ENCODE data around the gene PAQR7. TPM values are rescaled to one million over a fixed set of nuclear protein-coding genes. Genes with fewer than 3 reads are reported as not detected.
A peak's percentile ranks its signal among the peaks of the same experiment; 100 is the strongest.
"Not testable (repeated sequence)": the region's sequence is repeated elsewhere in the genome, so short reads cannot be mapped to it uniquely, and the experiment has no call there.

The PAQR7 gene
- total RNA-seq, 2 experiments from 2014 or later = 0.22 to 1.3 TPM

DNA sequence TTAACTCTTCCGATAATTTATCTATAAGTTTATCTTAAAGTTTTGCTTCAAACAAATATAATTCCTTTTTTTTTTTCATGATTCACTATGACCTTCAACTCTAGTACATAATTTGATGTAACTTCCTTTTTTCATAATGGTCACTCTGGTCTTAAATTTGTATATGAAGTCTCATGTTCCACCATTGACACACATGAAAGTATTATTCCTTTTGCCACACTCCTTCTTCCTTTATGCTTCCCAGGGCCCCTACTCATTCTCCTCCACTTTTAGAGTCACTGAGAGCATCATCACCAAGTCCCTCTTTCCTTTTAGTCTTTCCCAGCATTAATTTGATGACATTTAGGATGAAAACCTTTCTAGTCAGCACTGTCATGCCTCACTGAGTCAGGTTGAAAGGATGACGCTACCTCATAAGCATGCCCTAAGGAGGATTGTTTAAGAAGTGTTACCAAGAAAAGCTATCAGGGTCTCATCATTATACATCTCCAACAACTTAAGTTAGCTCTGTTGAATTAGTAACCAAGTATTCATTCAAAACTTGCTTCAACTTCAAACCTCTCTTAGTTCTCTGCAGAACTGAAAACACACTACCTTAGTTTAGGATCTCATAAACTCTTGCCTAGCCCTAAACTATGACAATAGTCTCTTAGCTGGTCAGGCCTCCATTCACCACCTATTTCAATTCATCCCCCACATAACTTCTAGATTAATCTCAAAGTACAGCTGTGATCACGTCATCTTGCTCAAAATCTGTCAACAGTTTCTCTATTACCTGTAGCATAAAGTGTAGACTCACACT lies 30.8 kb downstream of the PAQR7 start:
- Histone ChIP-seq H3K9me3 (ENCODE audit: low read length) (no peaks in the 10 kb centered on the region), H3K27ac (ENCODE audit: low read depth, low read length, poor library complexity, severe bottlenecking) (peak overlapping the region; percentile 22), H3K4me3 (ENCODE audit: low read depth, low read length, poor library complexity, severe bottlenecking) (no peak overlapping the region), H3K4me1 (ENCODE audit: insufficient read depth, low read length, poor library complexity, severe bottlenecking) (peaks cover 20% of the 10 kb centered on the region), H3K4me2 (ENCODE audit: low read length) (peak overlapping the region; percentile 55), H3K79me2 (ENCODE audit: insufficient read depth, low read depth, low read length) (peaks cover 43% of the 10 kb centered on the region), H4K20me1 (ENCODE audit: insufficient read depth, low read length) (peaks cover 15% of the 10 kb centered on the region), H3K36me3 (ENCODE audit: insufficient read depth, low read length) (peaks cover 8% of the 10 kb centered on the region; the same call in 1 of the 2 replicates), H3K9me2 (ENCODE audit: insufficient read depth, low read length) (no peaks in the 10 kb centered on the region), H2AFZ (ENCODE audit: low read length) (no peak overlapping the region)
- POLR2A ChIA-PET = interaction anchor here (0.6 to 1.3 kb wide), 7 partner anchors 11 to 180 kb away, joined by 3 to 6 read pairs (median 4); partner anchors contain the start of genes PAFAH2 and PAQR7
- intact Hi-C loops (cut with micrococcal nuclease; ENCODE audit: unreplicated experiment) = no loop called here
- CTCF ChIA-PET (ENCODE audit: unreplicated experiment) = interaction anchor here (1.3 kb wide), 1 partner anchor 153 kb away, joined by 3 read pairs; the partner anchor contains the start of gene PAFAH2
- no peak for TF ChIP-seq EZH2phosphoT487 (IDR thresholded peaks at IDR 0.05; ENCODE audit: borderline replicate concordance, low read depth, low read length)
- TF ChIP-seq, protein P1, sequence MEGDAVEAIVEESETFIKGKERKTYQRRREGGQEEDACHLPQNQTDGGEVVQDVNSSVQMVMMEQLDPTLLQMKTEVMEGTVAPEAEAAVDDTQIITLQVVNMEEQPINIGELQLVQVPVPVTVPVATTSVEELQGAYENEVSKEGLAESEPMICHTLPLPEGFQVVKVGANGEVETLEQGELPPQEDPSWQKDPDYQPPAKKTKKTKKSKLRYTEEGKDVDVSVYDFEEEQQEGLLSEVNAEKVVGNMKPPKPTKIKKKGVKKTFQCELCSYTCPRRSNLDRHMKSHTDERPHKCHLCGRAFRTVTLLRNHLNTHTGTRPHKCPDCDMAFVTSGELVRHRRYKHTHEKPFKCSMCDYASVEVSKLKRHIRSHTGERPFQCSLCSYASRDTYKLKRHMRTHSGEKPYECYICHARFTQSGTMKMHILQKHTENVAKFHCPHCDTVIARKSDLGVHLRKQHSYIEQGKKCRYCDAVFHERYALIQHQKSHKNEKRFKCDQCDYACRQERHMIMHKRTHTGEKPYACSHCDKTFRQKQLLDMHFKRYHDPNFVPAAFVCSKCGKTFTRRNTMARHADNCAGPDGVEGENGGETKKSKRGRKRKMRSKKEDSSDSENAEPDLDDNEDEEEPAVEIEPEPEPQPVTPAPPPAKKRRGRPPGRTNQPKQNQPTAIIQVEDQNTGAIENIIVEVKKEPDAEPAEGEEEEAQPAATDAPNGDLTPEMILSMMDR (conservative IDR thresholded peaks at IDR 0.05; ENCODE audit: low read length) = no peak
- DNase-seq (ENCODE audit: low spot score) = no peak
- BruUV-seq (replicated peaks) = no TSS peak

DNA sequence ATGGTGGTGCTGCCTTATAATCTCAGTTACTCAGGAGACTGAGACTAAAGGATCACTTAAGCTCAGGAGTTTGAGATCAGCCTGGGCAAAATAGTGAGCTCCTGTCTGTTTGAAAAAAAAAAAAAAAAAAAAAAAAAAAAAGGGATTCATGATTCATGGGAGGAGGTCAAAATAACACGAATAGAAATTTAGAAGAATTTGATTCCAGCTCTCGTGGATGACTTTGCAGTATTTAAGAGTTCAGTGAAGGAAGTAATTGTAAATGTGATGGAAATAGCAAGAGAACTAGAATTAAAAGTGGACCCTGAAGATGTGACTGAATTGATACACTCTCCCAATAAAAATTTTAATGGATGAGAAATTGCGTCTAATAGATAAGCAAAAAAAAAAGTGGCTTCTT lies 32.0 kb downstream of the PAQR7 start:
- Histone ChIP-seq H3K79me2 (ENCODE audit: insufficient read depth, low read depth, low read length) (peaks cover 35% of the 10 kb centered on the region; the same call in 1 of the 2 replicates), H3K4me2 (ENCODE audit: low read length) (no peak overlapping the region), H3K4me3 (ENCODE audit: low read depth, low read length, poor library complexity, severe bottlenecking) (no peak overlapping the region), H3K9me2 (ENCODE audit: insufficient read depth, low read length) (no peaks in the 10 kb centered on the region), H3K36me3 (ENCODE audit: insufficient read depth, low read length) (peaks cover 13% of the 10 kb centered on the region), H3K9me3 (ENCODE audit: low read length) (no peaks in the 10 kb centered on the region), H3K4me1 (ENCODE audit: insufficient read depth, low read length, poor library complexity, severe bottlenecking) (peaks cover 20% of the 10 kb centered on the region), H3K27ac (ENCODE audit: low read depth, low read length, poor library complexity, severe bottlenecking) (no peak overlapping the region), H2AFZ (ENCODE audit: low read length) (no peak overlapping the region), H4K20me1 (ENCODE audit: insufficient read depth, low read length) (peaks cover 15% of the 10 kb centered on the region)
- ChIA-PET CTCF (ENCODE audit: unreplicated experiment) (no interaction called here), POLR2A (interaction anchor here (0.6 to 1.1 kb wide), 3 partner anchors 52 to 184 kb away, joined by 3 to 4 read pairs (median 4); no protein-coding TSS in a partner anchor)
- BruUV-seq (replicated peaks) = no TSS peak
- intact Hi-C loops (cut with micrococcal nuclease; ENCODE audit: unreplicated experiment) = no loop called here
- TF ChIP-seq EZH2phosphoT487 (IDR thresholded peaks at IDR 0.05; ENCODE audit: borderline replicate concordance, low read depth, low read length) = no peak
- TF ChIP-seq, protein P1 (conservative IDR thresholded peaks at IDR 0.05; ENCODE audit: low read length) = no peak
- DNase-seq (ENCODE audit: low spot score) = no peak

DNA sequence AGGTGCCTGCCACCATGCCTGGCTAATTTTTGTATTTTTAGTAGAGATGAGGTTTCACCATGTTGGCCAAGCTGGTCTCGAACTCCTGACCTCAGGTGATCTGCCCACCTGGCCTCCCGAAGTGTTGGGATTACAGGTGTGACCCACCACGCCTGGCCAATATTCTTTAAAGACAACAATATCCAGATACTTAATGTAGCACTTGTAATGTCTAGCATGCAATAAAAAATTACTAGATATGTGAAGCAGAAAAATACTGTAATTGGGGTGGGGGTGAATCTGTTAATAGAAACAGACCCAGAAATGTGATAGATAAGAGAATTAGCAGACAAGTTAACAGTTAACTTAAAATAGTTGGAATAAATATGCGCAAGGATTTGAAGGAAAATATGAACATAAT lies 35.7 kb downstream of the PAQR7 start:
- CTCF ChIA-PET (ENCODE audit: unreplicated experiment); BruUV-seq (replicated peaks); H3K27ac ChIP-seq (ENCODE audit: low read depth, low read length, poor library complexity, severe bottlenecking); H4K20me1 ChIP-seq (ENCODE audit: insufficient read depth, low read length); H3K4me1 ChIP-seq (ENCODE audit: insufficient read depth, low read length, poor library complexity, severe bottlenecking); DNase-seq (ENCODE audit: low spot score); H3K9me3 ChIP-seq (ENCODE audit: low read length); H3K4me2 ChIP-seq (ENCODE audit: low read length); H3K9me2 ChIP-seq (ENCODE audit: insufficient read depth, low read length); H2AFZ ChIP-seq (ENCODE audit: low read length); H3K4me3 ChIP-seq (ENCODE audit: low read depth, low read length, poor library complexity, severe bottlenecking); intact Hi-C loops (cut with micrococcal nuclease; ENCODE audit: unreplicated experiment): not testable (repeated sequence)
- POLR2A ChIA-PET = interaction anchor here (0.6 to 0.7 kb wide), 2 partner anchors 53 to 168 kb away, joined by 3 to 5 read pairs; no protein-coding TSS in a partner anchor
- H3K36me3 ChIP-seq (ENCODE audit: insufficient read depth, low read length) = peaks cover 32% of the 10 kb centered on the region
- H3K79me2 ChIP-seq (ENCODE audit: insufficient read depth, low read depth, low read length) = peaks cover 27% of the 10 kb centered on the region; the same call in 1 of the 2 replicates

Measured in OCI-LY7 (cell line).